ENCODE data around the gene AP3B1. TPM values are rescaled to one million over a fixed set of nuclear protein-coding genes. Genes with fewer than 3 reads are reported as not detected.

AP3B1 gene
- total RNA-seq, 1 experiment from 2014 or later = 50.3 TPM

DNA sequence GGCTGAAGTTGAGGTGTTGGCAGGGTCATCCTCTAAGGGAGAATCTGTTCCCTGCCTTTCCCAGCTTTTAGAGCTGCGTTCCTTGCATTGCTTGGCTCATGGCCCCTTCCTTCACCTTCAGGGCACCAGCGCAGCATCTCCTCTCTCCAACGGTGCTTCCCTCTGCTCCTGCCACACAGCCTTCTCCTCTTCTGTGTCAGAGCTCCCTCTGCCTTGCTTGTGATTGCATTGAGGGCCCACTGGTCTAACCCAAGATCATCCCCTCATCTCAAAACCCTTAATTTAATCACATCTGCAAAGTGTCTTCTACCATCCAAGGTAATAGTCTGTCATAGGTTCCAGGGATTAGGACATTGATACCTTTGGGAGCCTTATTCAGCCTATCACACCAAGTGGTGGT, 312.7 kb downstream of the AP3B1 start:
- Mint-ChIP-seq H3K4me1 (peaks cover 31% of the 10 kb centered on the region), H3K4me3 (no peak overlapping the region), H3K36me3 (no peaks in the 10 kb centered on the region; the same call in 1 of the 2 replicates), H3K9me3 (no peaks in the 10 kb centered on the region; the same call in 1 of the 2 replicates), H3K27ac (no peak overlapping the region), H3K27me3 (ENCODE audit: low read depth) (peaks cover 57% of the 10 kb centered on the region)
- DNase-seq (ENCODE audit: low spot score) (no peak), ATAC-seq (peak; percentile 28; the same call in 1 of the 2 replicates)
- CTCF ChIA-PET = interaction anchor here (1.1 to 1.5 kb wide), 2 partner anchors 10 to 421 kb away, joined by 4 to 6 read pairs; no protein-coding TSS in a partner anchor
- TF ChIP-seq ZNF396 (CRISPR knock-in tag; IDR thresholded peaks at IDR 0.05; ENCODE audit: borderline replicate concordance) = no peak
- TF ChIP-seq, protein P1, sequence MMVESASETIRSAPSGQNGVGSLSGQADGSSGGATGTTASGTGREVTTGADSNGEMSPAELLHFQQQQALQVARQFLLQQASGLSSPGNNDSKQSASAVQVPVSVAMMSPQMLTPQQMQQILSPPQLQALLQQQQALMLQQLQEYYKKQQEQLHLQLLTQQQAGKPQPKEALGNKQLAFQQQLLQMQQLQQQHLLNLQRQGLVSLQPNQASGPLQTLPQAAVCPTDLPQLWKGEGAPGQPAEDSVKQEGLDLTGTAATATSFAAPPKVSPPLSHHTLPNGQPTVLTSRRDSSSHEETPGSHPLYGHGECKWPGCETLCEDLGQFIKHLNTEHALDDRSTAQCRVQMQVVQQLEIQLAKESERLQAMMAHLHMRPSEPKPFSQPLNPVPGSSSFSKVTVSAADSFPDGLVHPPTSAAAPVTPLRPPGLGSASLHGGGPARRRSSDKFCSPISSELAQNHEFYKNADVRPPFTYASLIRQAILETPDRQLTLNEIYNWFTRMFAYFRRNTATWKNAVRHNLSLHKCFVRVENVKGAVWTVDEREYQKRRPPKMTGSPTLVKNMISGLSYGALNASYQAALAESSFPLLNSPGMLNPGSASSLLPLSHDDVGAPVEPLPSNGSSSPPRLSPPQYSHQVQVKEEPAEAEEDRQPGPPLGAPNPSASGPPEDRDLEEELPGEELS (CRISPR knock-in tag; IDR thresholded peaks at IDR 0.05) = no peak
- no peak for TF ChIP-seq NFYB (CRISPR knock-in tag; conservative IDR thresholded peaks at IDR 0.05; ENCODE audit: low read depth)
- TF ChIP-seq, protein P2, sequence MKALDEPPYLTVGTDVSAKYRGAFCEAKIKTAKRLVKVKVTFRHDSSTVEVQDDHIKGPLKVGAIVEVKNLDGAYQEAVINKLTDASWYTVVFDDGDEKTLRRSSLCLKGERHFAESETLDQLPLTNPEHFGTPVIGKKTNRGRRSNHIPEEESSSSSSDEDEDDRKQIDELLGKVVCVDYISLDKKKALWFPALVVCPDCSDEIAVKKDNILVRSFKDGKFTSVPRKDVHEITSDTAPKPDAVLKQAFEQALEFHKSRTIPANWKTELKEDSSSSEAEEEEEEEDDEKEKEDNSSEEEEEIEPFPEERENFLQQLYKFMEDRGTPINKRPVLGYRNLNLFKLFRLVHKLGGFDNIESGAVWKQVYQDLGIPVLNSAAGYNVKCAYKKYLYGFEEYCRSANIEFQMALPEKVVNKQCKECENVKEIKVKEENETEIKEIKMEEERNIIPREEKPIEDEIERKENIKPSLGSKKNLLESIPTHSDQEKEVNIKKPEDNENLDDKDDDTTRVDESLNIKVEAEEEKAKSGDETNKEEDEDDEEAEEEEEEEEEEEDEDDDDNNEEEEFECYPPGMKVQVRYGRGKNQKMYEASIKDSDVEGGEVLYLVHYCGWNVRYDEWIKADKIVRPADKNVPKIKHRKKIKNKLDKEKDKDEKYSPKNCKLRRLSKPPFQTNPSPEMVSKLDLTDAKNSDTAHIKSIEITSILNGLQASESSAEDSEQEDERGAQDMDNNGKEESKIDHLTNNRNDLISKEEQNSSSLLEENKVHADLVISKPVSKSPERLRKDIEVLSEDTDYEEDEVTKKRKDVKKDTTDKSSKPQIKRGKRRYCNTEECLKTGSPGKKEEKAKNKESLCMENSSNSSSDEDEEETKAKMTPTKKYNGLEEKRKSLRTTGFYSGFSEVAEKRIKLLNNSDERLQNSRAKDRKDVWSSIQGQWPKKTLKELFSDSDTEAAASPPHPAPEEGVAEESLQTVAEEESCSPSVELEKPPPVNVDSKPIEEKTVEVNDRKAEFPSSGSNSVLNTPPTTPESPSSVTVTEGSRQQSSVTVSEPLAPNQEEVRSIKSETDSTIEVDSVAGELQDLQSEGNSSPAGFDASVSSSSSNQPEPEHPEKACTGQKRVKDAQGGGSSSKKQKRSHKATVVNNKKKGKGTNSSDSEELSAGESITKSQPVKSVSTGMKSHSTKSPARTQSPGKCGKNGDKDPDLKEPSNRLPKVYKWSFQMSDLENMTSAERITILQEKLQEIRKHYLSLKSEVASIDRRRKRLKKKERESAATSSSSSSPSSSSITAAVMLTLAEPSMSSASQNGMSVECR (CRISPR knock-in tag; IDR thresholded peaks at IDR 0.05; ENCODE audit: borderline replicate concordance) = no peak
- TF ChIP-seq ATF6 (CRISPR knock-in tag; IDR thresholded peaks at IDR 0.05) = no peak
- no peak for TF ChIP-seq TP53 (CRISPR knock-in tag; IDR thresholded peaks at IDR 0.05)
- no peak for TF ChIP-seq FOXP1 (CRISPR knock-in tag; IDR thresholded peaks at IDR 0.05; ENCODE audit: borderline replicate concordance)
- no peak for TF ChIP-seq SOX15 (CRISPR knock-in tag; IDR thresholded peaks at IDR 0.05)
- no peak for TF ChIP-seq GABPB1 (CRISPR knock-in tag; IDR thresholded peaks at IDR 0.05)
- no peak for TF ChIP-seq FOXK1 (CRISPR knock-in tag; IDR thresholded peaks at IDR 0.05)
- POLR2A ChIA-PET = no interaction called here

- H3K27ac Mint-ChIP-seq = no peak overlapping the region
- ChIA-PET CTCF (interaction anchor here (0.9 kb wide), 1 partner anchor 62 kb away, joined by 3 read pairs; no protein-coding TSS in a partner anchor), POLR2A (no interaction called here)
- H3K4me1 Mint-ChIP-seq = peaks cover 13% of the 10 kb centered on the region
- peaks cover 97% of the 10 kb centered on the region for H3K27me3 Mint-ChIP-seq (ENCODE audit: low read depth)
- ATAC-seq (no peak), DNase-seq (ENCODE audit: low spot score) (no peak)
- no peaks in the 10 kb centered on the region; the same call in 1 of the 2 replicates for H3K9me3 Mint-ChIP-seq
- H3K4me3 Mint-ChIP-seq = no peak overlapping the region
- H3K36me3 Mint-ChIP-seq = no peaks in the 10 kb centered on the region; the same call in 1 of the 2 replicates
- no peak for TF ChIP-seq ZNF317 (CRISPR knock-in tag; IDR thresholded peaks at IDR 0.05; ENCODE audit: borderline replicate concordance, low read depth)
- TF ChIP-seq, protein P3, sequence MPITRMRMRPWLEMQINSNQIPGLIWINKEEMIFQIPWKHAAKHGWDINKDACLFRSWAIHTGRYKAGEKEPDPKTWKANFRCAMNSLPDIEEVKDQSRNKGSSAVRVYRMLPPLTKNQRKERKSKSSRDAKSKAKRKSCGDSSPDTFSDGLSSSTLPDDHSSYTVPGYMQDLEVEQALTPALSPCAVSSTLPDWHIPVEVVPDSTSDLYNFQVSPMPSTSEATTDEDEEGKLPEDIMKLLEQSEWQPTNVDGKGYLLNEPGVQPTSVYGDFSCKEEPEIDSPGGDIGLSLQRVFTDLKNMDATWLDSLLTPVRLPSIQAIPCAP (CRISPR knock-in tag; IDR thresholded peaks at IDR 0.05) = no peak
- TF ChIP-seq, protein P1 (CRISPR knock-in tag; IDR thresholded peaks at IDR 0.05) = no peak
- no peak for TF ChIP-seq FOXK1 (CRISPR knock-in tag; IDR thresholded peaks at IDR 0.05)
- no peak for TF ChIP-seq OVOL2 (CRISPR knock-in tag; IDR thresholded peaks at IDR 0.05; ENCODE audit: borderline replicate concordance)
- no peak for TF ChIP-seq EMX1 (CRISPR knock-in tag; IDR thresholded peaks at IDR 0.05)
- no peak for TF ChIP-seq HMGXB4 (CRISPR knock-in tag; IDR thresholded peaks at IDR 0.05)
- no peak for TF ChIP-seq RELA (CRISPR knock-in tag; IDR thresholded peaks at IDR 0.05; ENCODE audit: borderline replicate concordance)
- TF ChIP-seq JAZF1 (CRISPR knock-in tag; IDR thresholded peaks at IDR 0.05) = no peak
- no peak for TF ChIP-seq ZNF219 (CRISPR knock-in tag; IDR thresholded peaks at IDR 0.05; ENCODE audit: borderline replicate concordance)
- TF ChIP-seq MAX (CRISPR knock-in tag; IDR thresholded peaks at IDR 0.05) = no peak
- TF ChIP-seq E2F5 (CRISPR knock-in tag; IDR thresholded peaks at IDR 0.05) = no peak
These were observed 319.9 kb downstream of the AP3B1 start for GRCh38 chr5:77974576-77974975.
